WTC11 (cell line): Measurements from ENCODE around the gene MC2R. TPM values are rescaled to one million over a fixed set of nuclear protein-coding genes. Genes with fewer than 3 reads are reported as not detected.

Source experiments
- ATAC-seq: fragments of 200-7000 bp; cut with Tn5 transposase; 2 replicates; pipeline ENCODE4 v1.10.0; 2021; ENCODE audit warnings: mild to moderate bottlenecking, moderate library complexity
- CTCF ChIA-PET: fragments of 300-600 bp; sonication (Branson Sonifier 250); formaldehyde crosslinking; loops from one replicate; lab custom pipeline; 2021; ENCODE audit warnings: antibody characterized with exemption; lab: Charles Lee
- POLR2A ChIA-PET: fragments of 350-600 bp; sonication (Branson Sonifier 250); formaldehyde crosslinking; loops from one replicate; lab custom pipeline; 2021; ENCODE audit warnings: antibody characterized with exemption; lab: Charles Lee
- DNase-seq: peaks from one replicate; pipeline ENCODE4 v3.0.0; 2021; ENCODE audit warnings: low spot score
- H3K27ac Mint-ChIP-seq: 2 replicates; pipeline ENCODE4 v1.8.0; 2021; ENCODE audit warnings: mixed read lengths
- H3K27me3 Mint-ChIP-seq: 2 replicates; pipeline ENCODE4 v1.8.0; 2021; ENCODE audit warnings: low read depth, mild to moderate bottlenecking, moderate library complexity, mixed read lengths
- H3K36me3 Mint-ChIP-seq: 2 replicates; pipeline ENCODE4 v1.8.0; 2021; ENCODE audit warnings: mixed read lengths
- H3K4me1 Mint-ChIP-seq: 2 replicates; pipeline ENCODE4 v1.8.0; 2022; ENCODE audit warnings: mixed read lengths
- H3K4me3 Mint-ChIP-seq: 2 replicates; pipeline ENCODE4 v1.8.0; 2021; ENCODE audit warnings: mild to moderate bottlenecking, moderate library complexity, mixed read lengths
- H3K9me3 Mint-ChIP-seq: 2 replicates; pipeline ENCODE4 v1.8.0; 2021; ENCODE audit warnings: mixed read lengths
- ARID4B ChIP-seq: sonication (generic); formaldehyde crosslinking; IDR thresholded peaks from 2 replicates; pipeline ENCODE4 v1.8.0; 2023; ENCODE audit warnings: missing genetic modification reagents, mild to moderate bottlenecking, borderline replicate concordance
- CREB1 ChIP-seq: sonication (generic); formaldehyde crosslinking; IDR thresholded peaks from 2 replicates; pipeline ENCODE4 v1.8.0; 2023; ENCODE audit warnings: mild to moderate bottlenecking, missing genetic modification reagents
- ELF4 ChIP-seq: sonication (generic); formaldehyde crosslinking; IDR thresholded peaks from 2 replicates; pipeline ENCODE4 v1.8.1; 2022; ENCODE audit warnings: low read depth, mild to moderate bottlenecking, moderate library complexity, missing genetic modification reagents
- FOXP1 ChIP-seq: sonication (generic); formaldehyde crosslinking; IDR thresholded peaks from 2 replicates; pipeline ENCODE4 v1.8.0; 2022; ENCODE audit warnings: missing genetic modification reagents, mild to moderate bottlenecking, moderate library complexity, borderline replicate concordance
- IRF2 ChIP-seq: sonication (generic); formaldehyde crosslinking; IDR thresholded peaks from 2 replicates; pipeline ENCODE4 v1.8.0; 2022; ENCODE audit warnings: low read depth, missing genetic modification reagents, borderline replicate concordance
- ZNF263 ChIP-seq: sonication (generic); formaldehyde crosslinking; IDR thresholded peaks from 2 replicates; pipeline ENCODE4 v1.8.1; 2022; ENCODE audit warnings: low read depth, mild to moderate bottlenecking, moderate library complexity, missing genetic modification reagents
- total RNA-seq: library from RNA; stranded (reverse); gene quantifications from 3 replicates; pipeline ENCODE4 v1.2.3, GENCODE V29; 2021
- TF ChIP-seq, protein P1 (sequence below): sonication (generic); formaldehyde crosslinking; IDR thresholded peaks from 2 replicates; pipeline ENCODE4 v1.8.0; 2022; ENCODE audit warnings: mild to moderate bottlenecking, missing genetic modification reagents

The MC2R gene
- total RNA-seq, 1 experiment from 2014 or later, result not detected

GRCh38 chr18:13835202-13835601 lies 80.1 kb downstream of the MC2R start:
- Mint-ChIP-seq H3K4me3 (no peak overlapping the region), H3K9me3 (peaks cover 6% of the 10 kb centered on the region), H3K27ac (no peak overlapping the region), H3K27me3 (no peaks in the 10 kb centered on the region), H3K4me1 (peaks cover 15% of the 10 kb centered on the region; the same call in 1 of the 2 replicates), H3K36me3 (no peaks in the 10 kb centered on the region)
- no peak for DNase-seq
- no peak for ATAC-seq
- ChIA-PET CTCF (interaction anchor here (0.6 to 3.1 kb wide), 3 partner anchors 22 to 251 kb away, joined by 3 to 15 read pairs (median 4); no protein-coding TSS in a partner anchor), POLR2A (no interaction called here)
- TF ChIP-seq ARID4B (CRISPR knock-in tag) (no peak), ELF4 (no peak), IRF2 (CRISPR knock-in tag) (no peak), ZNF263 (CRISPR knock-in tag) (no peak), CREB1 (CRISPR knock-in tag) (no peak)
- TF ChIP-seq, protein P1, sequence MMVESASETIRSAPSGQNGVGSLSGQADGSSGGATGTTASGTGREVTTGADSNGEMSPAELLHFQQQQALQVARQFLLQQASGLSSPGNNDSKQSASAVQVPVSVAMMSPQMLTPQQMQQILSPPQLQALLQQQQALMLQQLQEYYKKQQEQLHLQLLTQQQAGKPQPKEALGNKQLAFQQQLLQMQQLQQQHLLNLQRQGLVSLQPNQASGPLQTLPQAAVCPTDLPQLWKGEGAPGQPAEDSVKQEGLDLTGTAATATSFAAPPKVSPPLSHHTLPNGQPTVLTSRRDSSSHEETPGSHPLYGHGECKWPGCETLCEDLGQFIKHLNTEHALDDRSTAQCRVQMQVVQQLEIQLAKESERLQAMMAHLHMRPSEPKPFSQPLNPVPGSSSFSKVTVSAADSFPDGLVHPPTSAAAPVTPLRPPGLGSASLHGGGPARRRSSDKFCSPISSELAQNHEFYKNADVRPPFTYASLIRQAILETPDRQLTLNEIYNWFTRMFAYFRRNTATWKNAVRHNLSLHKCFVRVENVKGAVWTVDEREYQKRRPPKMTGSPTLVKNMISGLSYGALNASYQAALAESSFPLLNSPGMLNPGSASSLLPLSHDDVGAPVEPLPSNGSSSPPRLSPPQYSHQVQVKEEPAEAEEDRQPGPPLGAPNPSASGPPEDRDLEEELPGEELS (CRISPR knock-in tag), result no peak

- CTCF ChIA-PET, result interaction anchor here (0.6 to 3.1 kb wide), 4 partner anchors 10 to 252 kb away, joined by 3 to 15 read pairs (median 6); partner anchors contain the start of gene MC5R
- Mint-ChIP-seq H3K36me3 (no peaks in the 10 kb centered on the region), H3K27me3 (no peaks in the 10 kb centered on the region), H3K9me3 (peaks cover 6% of the 10 kb centered on the region), H3K4me3 (no peak overlapping the region), H3K27ac (no peak overlapping the region), H3K4me1 (peaks cover 15% of the 10 kb centered on the region; the same call in 1 of the 2 replicates)
- ATAC-seq (no peak), DNase-seq (no peak)
- POLR2A ChIA-PET, result no interaction called here
- TF ChIP-seq FOXP1 (CRISPR knock-in tag) (no peak), CREB1 (CRISPR knock-in tag) (no peak)
These were observed 80.8 kb downstream of the MC2R start for GRCh38 chr18:13834496-13835015.

Other genes starting within 250 kb of the MC2R start
- gene FAM210A, start 189.0 kb downstream of the MC2R start, total RNA-seq, result 17.4 to 20.2 TPM (median 19.5 TPM) in 3 replicates
- 45.4 to 59.8 TPM (median 58.2 TPM) in 3 replicates for gene RNMT, start 188.9 kb downstream of the MC2R start, total RNA-seq
- 0.14 to 0.27 TPM (median 0.15 TPM) in 3 replicates for gene MC5R, start 91.4 kb downstream of the MC2R start, total RNA-seq
- gene ZNF519, start 216.9 kb upstream of the MC2R start, total RNA-seq, result 26.7 to 32.1 TPM (median 30.6 TPM) in 3 replicates